HG03442 (cell line): ENCODE measurements around the gene SLC25A13.

Experiments used
- ATAC-seq: cut with Tn5 transposase; IDR thresholded peaks from one replicate; pipeline ENCODE4 v1.9.1; 2021; ENCODE audit warnings: mild to moderate bottlenecking, moderate library complexity; ENCODE audit not compliant: unreplicated experiment

Gene SLC25A13

GRCh38 chr7:96211954-96212353 is 109.9 kb downstream of the SLC25A13 start:
- no peak for ATAC-seq

GRCh38 chr7:96205665-96206064 is 116.2 kb downstream of the SLC25A13 start:
- no peak for ATAC-seq

- ATAC-seq = no peak
Measured at GRCh38 chr7:96204601-96205000, 117.3 kb downstream of the SLC25A13 start.

- ATAC-seq = no peak
Measured at GRCh38 chr7:96203786-96204185, 118.1 kb downstream of the SLC25A13 start.

- ATAC-seq = no peak
Measured at GRCh38 chr7:96202102-96202501, 119.8 kb downstream of the SLC25A13 start.

- no peak for ATAC-seq
Measured at GRCh38 chr7:96200740-96201139, 121.2 kb downstream of the SLC25A13 start.

- ATAC-seq = no peak
Measured at GRCh38 chr7:96199421-96199820, 122.5 kb downstream of the SLC25A13 start.

GRCh38 chr7:96198047-96198636 is 123.8 kb downstream of the SLC25A13 start:
- no peak for ATAC-seq

GRCh38 chr7:96196676-96197075 is 125.2 kb downstream of the SLC25A13 start:
- ATAC-seq = no peak

GRCh38 chr7:96189129-96189820 is 132.6 kb downstream of the SLC25A13 start:
- no peak for ATAC-seq

- no peak for ATAC-seq
Measured at GRCh38 chr7:96188591-96188991, 133.3 kb downstream of the SLC25A13 start.

GRCh38 chr7:96188174-96188581 is 133.7 kb downstream of the SLC25A13 start:
- no peak for ATAC-seq

GRCh38 chr7:96187735-96188134 is 134.2 kb downstream of the SLC25A13 start:
- no peak for ATAC-seq

- no peak for ATAC-seq
Measured at GRCh38 chr7:96184783-96185182, 137.1 kb downstream of the SLC25A13 start.

GRCh38 chr7:96183163-96183670 is 138.7 kb downstream of the SLC25A13 start:
- no peak for ATAC-seq

- ATAC-seq = peak; percentile 87
Measured at GRCh38 chr7:96182424-96183158, 139.3 kb downstream of the SLC25A13 start.

- ATAC-seq = no peak
Measured at GRCh38 chr7:96181174-96181573, 140.7 kb downstream of the SLC25A13 start.

GRCh38 chr7:96179837-96180236 is 142.1 kb downstream of the SLC25A13 start:
- no peak for ATAC-seq

GRCh38 chr7:96179341-96179740 is 142.6 kb downstream of the SLC25A13 start:
- no peak for ATAC-seq

- ATAC-seq = no peak
Measured at GRCh38 chr7:96178581-96178980, 143.3 kb downstream of the SLC25A13 start.

- ATAC-seq = no peak
Measured at GRCh38 chr7:96177353-96177752, 144.5 kb downstream of the SLC25A13 start.

- no peak for ATAC-seq
Measured at GRCh38 chr7:96174812-96175211, 147.1 kb downstream of the SLC25A13 start.
